GM12872 (cell line): ENCODE results near the gene SLC43A3.

ENCODE experiments used
- TF ChIP-seq, protein P1 (sequence below): IDR thresholded peaks from 3 replicates; pipeline ENCODE4 v1.5.1; 2011; ENCODE audit warnings: low read depth, mild to moderate bottlenecking, low read length, moderate library complexity; ENCODE audit not compliant: insufficient read depth

Gene SLC43A3

DNA sequence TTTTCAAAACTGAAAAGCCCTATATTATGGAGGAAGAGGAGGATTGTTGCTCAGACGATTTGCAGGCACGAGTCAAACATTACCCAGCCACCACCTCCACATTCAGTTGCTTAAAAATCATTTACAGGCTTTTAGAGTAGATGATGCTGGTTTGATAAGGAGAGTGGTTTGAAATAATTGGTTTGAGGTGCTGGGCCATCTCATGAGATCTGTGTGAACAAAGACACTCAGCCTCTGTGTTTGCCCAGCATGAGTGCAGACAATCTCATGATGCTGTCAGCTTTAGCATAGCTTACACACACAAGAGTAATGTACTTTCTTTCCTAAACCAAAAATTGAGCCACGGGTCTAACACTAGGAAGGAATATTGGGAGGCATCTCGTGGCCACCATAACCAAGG, 4.3 kb downstream of the SLC43A3 start:
- TF ChIP-seq, protein P1, sequence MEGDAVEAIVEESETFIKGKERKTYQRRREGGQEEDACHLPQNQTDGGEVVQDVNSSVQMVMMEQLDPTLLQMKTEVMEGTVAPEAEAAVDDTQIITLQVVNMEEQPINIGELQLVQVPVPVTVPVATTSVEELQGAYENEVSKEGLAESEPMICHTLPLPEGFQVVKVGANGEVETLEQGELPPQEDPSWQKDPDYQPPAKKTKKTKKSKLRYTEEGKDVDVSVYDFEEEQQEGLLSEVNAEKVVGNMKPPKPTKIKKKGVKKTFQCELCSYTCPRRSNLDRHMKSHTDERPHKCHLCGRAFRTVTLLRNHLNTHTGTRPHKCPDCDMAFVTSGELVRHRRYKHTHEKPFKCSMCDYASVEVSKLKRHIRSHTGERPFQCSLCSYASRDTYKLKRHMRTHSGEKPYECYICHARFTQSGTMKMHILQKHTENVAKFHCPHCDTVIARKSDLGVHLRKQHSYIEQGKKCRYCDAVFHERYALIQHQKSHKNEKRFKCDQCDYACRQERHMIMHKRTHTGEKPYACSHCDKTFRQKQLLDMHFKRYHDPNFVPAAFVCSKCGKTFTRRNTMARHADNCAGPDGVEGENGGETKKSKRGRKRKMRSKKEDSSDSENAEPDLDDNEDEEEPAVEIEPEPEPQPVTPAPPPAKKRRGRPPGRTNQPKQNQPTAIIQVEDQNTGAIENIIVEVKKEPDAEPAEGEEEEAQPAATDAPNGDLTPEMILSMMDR = no peak

DNA sequence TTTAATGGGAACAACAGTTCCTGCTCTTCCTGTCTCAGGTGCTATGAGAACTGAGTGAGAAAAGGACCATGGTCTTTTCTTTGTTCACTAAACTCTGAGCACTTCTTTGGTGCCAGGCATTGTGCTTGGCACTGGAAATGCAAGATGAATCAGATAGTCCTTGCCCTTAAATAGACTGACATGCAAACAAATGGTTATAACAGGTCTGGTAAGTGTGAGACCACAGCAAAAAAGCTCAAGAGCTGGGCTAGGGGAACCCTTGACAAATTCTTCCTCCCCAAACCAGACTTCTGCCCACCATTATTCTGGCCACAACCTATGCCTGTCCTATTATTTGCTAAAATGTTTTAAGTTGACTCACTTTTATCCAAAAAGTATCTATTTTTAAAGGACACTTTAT, 5.1 kb downstream of the SLC43A3 start:
- TF ChIP-seq, protein P1 = no peak

DNA sequence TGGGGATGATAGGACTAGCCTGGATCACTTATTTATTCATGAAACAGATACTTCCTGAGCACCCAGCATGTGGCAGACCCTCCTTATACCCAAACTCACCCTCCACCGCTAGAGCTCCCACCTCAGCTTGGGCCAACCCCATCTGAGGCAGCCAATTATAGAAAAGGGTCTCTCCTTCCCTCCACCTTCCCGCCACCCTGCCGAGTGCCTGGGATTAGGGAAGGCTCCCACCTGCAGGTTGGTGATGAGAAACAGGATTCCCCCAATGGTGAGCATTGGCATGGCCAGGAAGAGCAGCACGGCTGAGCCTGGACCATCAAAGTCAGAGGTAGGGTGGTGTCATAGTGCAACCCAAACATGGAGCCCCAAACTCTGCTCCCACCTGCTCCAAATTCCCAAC, 5.9 kb downstream of the SLC43A3 start:
- TF ChIP-seq, protein P1 = no peak

DNA sequence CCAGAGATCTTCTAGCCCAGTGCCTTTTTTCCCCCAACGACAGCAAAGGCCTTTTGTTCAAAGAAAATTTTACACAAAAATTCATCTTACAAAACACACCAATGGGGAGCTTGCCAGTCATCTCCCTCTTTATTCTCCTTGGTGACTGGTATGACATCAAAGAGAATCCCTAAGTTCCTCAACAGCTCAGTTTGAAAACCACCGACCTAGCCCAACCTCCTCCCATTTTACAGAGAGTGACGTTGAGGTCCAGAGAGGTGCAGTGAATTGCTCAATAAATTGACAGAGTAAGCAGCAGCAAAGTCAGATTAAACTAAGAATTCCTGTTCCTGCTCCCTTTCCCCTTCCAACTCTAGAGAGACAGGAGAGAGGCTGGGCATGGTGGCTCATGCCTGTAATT, 7.8 kb downstream of the SLC43A3 start:
- TF ChIP-seq, protein P1 = no peak

DNA sequence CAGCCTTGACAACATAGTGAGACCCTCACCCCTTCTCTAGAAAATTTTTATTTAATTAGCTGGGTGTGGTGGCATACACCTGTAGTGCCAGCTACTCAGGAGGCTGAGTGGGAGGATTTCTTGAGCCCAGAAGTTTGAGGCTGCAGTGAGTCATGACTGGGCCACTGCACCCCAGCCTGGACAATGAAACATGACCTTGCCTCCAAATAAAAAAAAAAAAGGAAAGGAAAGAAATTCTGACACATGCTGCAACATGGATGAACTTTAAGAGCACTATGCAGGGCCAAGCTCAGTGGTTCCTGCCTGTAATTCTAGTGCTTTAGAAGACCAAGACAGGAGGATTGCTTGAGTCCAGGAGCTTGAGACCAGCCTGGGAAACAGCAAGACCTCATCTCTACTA, 8.8 kb downstream of the SLC43A3 start:
- TF ChIP-seq, protein P1 = no peak

DNA sequence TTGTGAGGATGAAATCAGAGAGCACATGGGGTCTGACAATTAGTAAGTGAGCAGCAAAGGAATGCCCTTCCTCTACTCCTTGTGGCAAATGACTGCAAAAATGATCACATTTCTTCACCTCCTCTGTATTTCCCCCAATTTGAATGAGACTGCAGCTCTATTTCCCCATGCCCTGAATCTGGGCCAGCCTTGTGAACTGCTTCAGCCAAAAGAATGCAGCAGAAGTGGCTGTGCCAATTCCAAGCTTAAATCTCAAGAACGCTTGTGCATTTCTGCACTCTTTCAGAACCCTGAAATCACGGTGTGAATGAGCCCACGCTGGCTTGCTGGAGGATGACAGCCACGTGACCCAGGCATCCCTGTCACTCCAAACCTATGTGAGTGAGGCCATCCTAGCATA, 9.9 kb downstream of the SLC43A3 start:
- TF ChIP-seq, protein P1 = no peak

DNA sequence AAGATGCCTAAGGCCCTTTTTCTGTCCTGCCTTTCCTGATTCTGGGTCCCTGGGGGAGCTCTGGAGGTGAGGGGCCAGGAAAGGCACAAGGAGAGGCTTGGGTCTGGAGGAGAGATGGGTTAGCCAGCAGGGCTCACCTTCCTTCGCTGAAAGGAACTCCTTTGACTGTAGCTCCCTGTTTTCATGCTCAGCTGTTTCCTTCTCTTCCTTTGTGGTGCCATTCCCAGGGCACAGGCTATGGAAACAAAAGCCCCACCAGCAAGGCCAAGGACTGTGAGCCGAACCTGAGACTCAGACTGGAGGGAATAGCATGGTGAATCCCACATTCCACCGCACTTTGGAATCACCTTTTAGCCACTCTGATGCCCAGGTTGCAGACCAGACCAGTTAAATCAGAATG, 10.5 kb downstream of the SLC43A3 start:
- TF ChIP-seq, protein P1 = no peak

DNA sequence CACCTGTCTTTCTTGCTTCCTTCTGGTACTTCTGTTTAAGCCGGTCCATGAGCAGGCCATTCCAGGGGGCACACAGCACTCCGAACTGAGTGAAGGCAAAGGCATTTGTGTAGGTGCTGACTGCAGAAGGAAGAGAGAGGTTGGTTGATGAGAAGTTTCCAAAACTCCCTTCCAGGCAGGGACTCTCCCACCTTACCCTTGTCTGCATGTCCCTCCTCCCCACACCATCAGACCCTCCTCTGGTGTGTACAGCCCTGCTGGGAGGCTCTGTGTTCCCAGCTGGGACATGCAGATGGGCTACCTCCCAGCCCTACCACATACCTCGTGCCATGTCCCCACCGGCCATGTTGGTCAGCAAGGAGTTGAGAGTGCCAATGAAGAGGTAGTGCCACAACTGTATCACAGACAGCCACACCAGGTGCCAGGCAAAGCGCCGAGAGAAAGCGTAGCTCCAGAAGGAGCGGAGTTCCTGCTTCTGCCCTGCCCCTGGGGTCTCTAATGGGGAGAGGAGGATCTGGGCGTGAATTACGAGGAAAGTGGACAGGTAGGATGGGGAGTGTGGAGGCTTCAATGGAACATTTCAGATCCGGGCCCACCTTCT, 12.2 kb downstream of the SLC43A3 start:
- TF ChIP-seq, protein P1 = no peak
